SK-MEL-5 (cell line): Measurements from ENCODE around the gene FBXW7. TPM values are rescaled to one million over a fixed set of nuclear protein-coding genes. Genes with fewer than 3 reads are reported as not detected.

ENCODE experiments used
- DNase-seq: peaks from one replicate; pipeline ENCODE4 v3.0.0-alpha.2; 2016; ENCODE audit warnings: low read depth, low spot score
- in situ Hi-C: cut with HindIII; loops from 2 replicates; pipeline ENCODE4 v1.10.0; 2016; ENCODE audit warnings: low sequenced_read_pairs, high pct_unique_total_duplicates, low pct_unique_long_range_greater_than_20kb
- total RNA-seq: library from RNA; depleted of rRNA; stranded (reverse); fragments of >200 nt; shearing (Covaris generic); gene quantifications from 2 replicates; pipeline ENCODE4 v1.2.3, GENCODE V29; 2014

Gene FBXW7
- total RNA-seq, 1 experiment from 2014 or later, result 25.0 TPM

- no peak for DNase-seq
- in situ Hi-C loops, result no loop called here
These were observed 113.0 kb downstream of the FBXW7 start for GRCh38 chr4:152422817-152423320.

GRCh38 chr4:152421576-152421975 lies 114.3 kb downstream of the FBXW7 start:
- in situ Hi-C loops, result no loop called here
- DNase-seq, result no peak

- in situ Hi-C loops, result no loop called here
- no peak for DNase-seq
These were observed 116.1 kb downstream of the FBXW7 start for GRCh38 chr4:152419809-152420208.

GRCh38 chr4:152417673-152418072 lies 118.2 kb downstream of the FBXW7 start:
- DNase-seq, result no peak
- in situ Hi-C loops, result no loop called here

GRCh38 chr4:152415980-152416379 lies 119.9 kb downstream of the FBXW7 start:
- in situ Hi-C loops, result no loop called here
- DNase-seq, result no peak

GRCh38 chr4:152408514-152409327 lies 127.2 kb downstream of the FBXW7 start:
- peak; percentile 64 for DNase-seq
- in situ Hi-C loops, result no loop called here

GRCh38 chr4:152401424-152401823 lies 134.5 kb downstream of the FBXW7 start:
- in situ Hi-C loops, result no loop called here
- no peak for DNase-seq

- in situ Hi-C loops, result no loop called here
- no peak for DNase-seq
These were observed 136.6 kb downstream of the FBXW7 start for GRCh38 chr4:152399246-152399645.

- peak; percentile 43 for DNase-seq
- in situ Hi-C loops, result no loop called here
These were observed 137.8 kb downstream of the FBXW7 start for GRCh38 chr4:152398060-152398459.

- no peak for DNase-seq
- in situ Hi-C loops, result no loop called here
These were observed 141.1 kb downstream of the FBXW7 start for GRCh38 chr4:152394791-152395190.

- in situ Hi-C loops, result no loop called here
These were observed 143.8 kb downstream of the FBXW7 start for GRCh38 chr4:152392079-152392478.

GRCh38 chr4:152390216-152390615 lies 145.7 kb downstream of the FBXW7 start:
- DNase-seq, result no peak
- in situ Hi-C loops, result no loop called here

More at GRCh38 chr4:152392079-152392478, 143.8 kb downstream of the FBXW7 start:
- DNase-seq, result no peak

- in situ Hi-C loops, result no loop called here
- DNase-seq, result no peak
These were observed 146.5 kb downstream of the FBXW7 start for GRCh38 chr4:152389359-152389758.

- peak; percentile 27 for DNase-seq
- in situ Hi-C loops, result no loop called here
These were observed 150.3 kb downstream of the FBXW7 start for GRCh38 chr4:152385551-152385950.

- in situ Hi-C loops, result no loop called here
- no peak for DNase-seq
These were observed 153.7 kb downstream of the FBXW7 start for GRCh38 chr4:152382057-152382785.

GRCh38 chr4:152380919-152381318 lies 155.0 kb downstream of the FBXW7 start:
- in situ Hi-C loops, result no loop called here
- DNase-seq, result no peak

- DNase-seq, result no peak
- in situ Hi-C loops, result no loop called here
These were observed 155.7 kb downstream of the FBXW7 start for GRCh38 chr4:152380185-152380584.

- in situ Hi-C loops, result no loop called here
These were observed 161.1 kb downstream of the FBXW7 start for GRCh38 chr4:152374606-152375285.

More at GRCh38 chr4:152374606-152375285, 161.1 kb downstream of the FBXW7 start:
- DNase-seq, result no peak
